Prostate gland (tissue), 2 donors: Measurements from ENCODE around the gene NBEA.

ENCODE experiments used
- CTCF ChIP-seq, 4 experiments: fragments of 200-600 bp in 2 of 4; fragments of 450-650 bp in 2 of 4; sonication (generic) in 2 of 4; IDR thresholded peaks; 1 replicate in 3 of 4; 2 replicates in 1 of 4; pipeline ENCODE4 v1.5.1; 2016 to 2019; ENCODE audit warnings: antibody characterized with exemption in 4 of 4, mild to moderate bottlenecking in 2 of 4, moderate library complexity in 2 of 4
- POLR2AphosphoS5 ChIP-seq: sonication (generic); formaldehyde crosslinking; IDR thresholded peaks from one replicate; pipeline ENCODE4 v1.6.1; 2017; ENCODE audit warnings: antibody characterized with exemption

GRCh38 chr13:35697186-35697730, 755.2 kb downstream of the NBEA start:
- TF ChIP-seq POLR2AphosphoS5: no peak
- TF ChIP-seq CTCF (IDR thresholded peaks at IDR 0.05): no peak
